GM12878 (cell line): Measurements from ENCODE around the gene SLC1A2. TPM values are rescaled to one million over a fixed set of nuclear protein-coding genes. Genes with fewer than 3 reads are reported as not detected.

Source experiments
- ATAC-seq: fragments of 200-7000 bp; cut with Tn5 transposase; 3 replicates; pipeline ENCODE4 v1.9.1; 2020; ENCODE audit warnings: mild to moderate bottlenecking, moderate library complexity
- BruUV-seq: library from RNA; stranded (reverse); fragments of 400-500 nt; replicated peaks from 2 replicates; lab custom pipeline; 2021; lab: Mats Ljungman, UMichigan
- CTCF ChIA-PET: fragments of 300-600 bp; sonication (Branson Sonifier 250); formaldehyde crosslinking; extraction: SDS; loops from one replicate; lab custom pipeline; 2021; ENCODE audit warnings: inconsistent platforms; lab: Yijun Ruan, JAX
- POLR2A ChIA-PET: fragments of 350-600 bp; formaldehyde crosslinking; extraction: SDS; loops from one replicate; lab custom pipeline; 2021; ENCODE audit warnings: inconsistent platforms; lab: Charles Lee
- RAD21 ChIA-PET: fragments of 300-600 bp; sonication (Branson Sonifier 250); formaldehyde crosslinking; loops from one replicate; lab custom pipeline; 2023; ENCODE audit warnings: antibody characterized with exemption; ENCODE audit not compliant: unreplicated experiment; lab: Charles Lee
- SMC1A ChIA-PET: fragments of 300-600 bp; sonication (Branson Sonifier 250); formaldehyde crosslinking; loops from one replicate; lab custom pipeline; 2023; ENCODE audit not compliant: unreplicated experiment, uncharacterized antibody; lab: Charles Lee
- DNase-seq: peaks from one replicate; pipeline ENCODE4 v3.0.0-alpha.2; 2011; ENCODE audit warnings: low read depth, low spot score
- FAIRE-seq: peaks from 3 replicates; lab custom pipeline; 2011; peaks lifted over from hg19 to GRCh38; lab: Jason Lieb, UNC
- H2AFZ ChIP-seq: 2 replicates; pipeline ENCODE4 v1.6.0; 2011; ENCODE audit warnings: low read depth, low read length, control low read depth; ENCODE audit not compliant: control insufficient read depth
- H3K27ac ChIP-seq: 2 replicates; pipeline ENCODE4 v1.5.1; 2011; ENCODE audit warnings: control low read depth; ENCODE audit not compliant: control insufficient read depth, insufficient read depth
- H3K27me3 ChIP-seq, 2 experiments: replicated peaks in 1 of 2; 2 replicates each; pipeline versions ENCODE4 v1.6.0 to v1.6.1; 2011; ENCODE audit warnings: low read length in 1 of 2; ENCODE audit not compliant: control insufficient read depth in 2 of 2, insufficient read depth in 2 of 2
- H3K36me3 ChIP-seq, 2 experiments: 2 replicates each; pipeline ENCODE4 v1.5.1; 2011; ENCODE audit warnings: low read length in 1 of 2; ENCODE audit not compliant: control insufficient read depth in 2 of 2, insufficient read depth in 2 of 2
- H3K4me1 ChIP-seq: 2 replicates; pipeline ENCODE4 v1.6.1; 2011; ENCODE audit warnings: mild to moderate bottlenecking, low read length, moderate library complexity, mixed read lengths; ENCODE audit not compliant: control insufficient read depth, insufficient read depth
- H3K4me2 ChIP-seq: 2 replicates; pipeline ENCODE4 v1.6.0; 2011; ENCODE audit warnings: control low read depth; ENCODE audit not compliant: control insufficient read depth, insufficient read depth
- H3K4me3 ChIP-seq: fragments of 200-600 bp; sonication (generic); 2 replicates; pipeline ENCODE4 v1.5.1; 2016
- H3K79me2 ChIP-seq: 2 replicates; pipeline ENCODE4 v1.6.0; 2011; ENCODE audit warnings: low read length; ENCODE audit not compliant: control insufficient read depth, insufficient read depth
- H3K9ac ChIP-seq: 2 replicates; pipeline ENCODE4 v1.8.0; 2011; ENCODE audit warnings: low read length, control low read depth, mixed read lengths; ENCODE audit not compliant: control insufficient read depth, insufficient read depth
- H3K9me3 ChIP-seq: replicated peaks from 3 replicates; pipeline ENCODE4 v1.5.1; 2011; ENCODE audit warnings: mild to moderate bottlenecking, low read length; ENCODE audit not compliant: control insufficient read depth, insufficient read depth
- H4K20me1 ChIP-seq: 2 replicates; pipeline ENCODE4 v1.6.0; 2011; ENCODE audit not compliant: control insufficient read depth, insufficient read depth
- EED ChIP-seq: sonication (generic); IDR thresholded peaks from 2 replicates; pipeline ENCODE4 v1.6.1; 2016; ENCODE audit warnings: antibody characterized with exemption, low read depth
- KLF5 ChIP-seq: fragments of 450-650 bp; IDR thresholded peaks from 2 replicates; pipeline ENCODE4 v1.6.1; 2014; ENCODE audit warnings: mild to moderate bottlenecking; ENCODE audit not compliant: partially characterized antibody
- MYB ChIP-seq: fragments of 150-350 bp; IDR thresholded peaks from 2 replicates; pipeline ENCODE4 v1.6.1; 2014; ENCODE audit warnings: mild to moderate bottlenecking, low read depth, low read length, borderline replicate concordance
- MYC ChIP-seq: IDR thresholded peaks from 2 replicates; pipeline ENCODE4 v1.6.1; 2011; ENCODE audit warnings: mild to moderate bottlenecking, low read length, moderate library complexity, inconsistent platforms; ENCODE audit not compliant: insufficient read depth, insufficient replicate concordance, insufficient read length, severe bottlenecking
- RFX5 ChIP-seq: IDR thresholded peaks from 2 replicates; pipeline ENCODE4 v1.6.1; 2011; ENCODE audit warnings: low read depth, low read length, improper control_type of control experiment
- SIX5 ChIP-seq: IDR thresholded peaks from 2 replicates; pipeline ENCODE4 v1.6.1; 2011; ENCODE audit warnings: mild to moderate bottlenecking, low read depth, low read length, moderate library complexity; ENCODE audit not compliant: severe bottlenecking
- SPI1 ChIP-seq: IDR thresholded peaks from 2 replicates; pipeline ENCODE4 v1.6.1; 2011; ENCODE audit warnings: low read depth, mild to moderate bottlenecking, low read length, moderate library complexity, borderline replicate concordance; ENCODE audit not compliant: insufficient read depth
- TAF1 ChIP-seq: IDR thresholded peaks from 2 replicates; pipeline ENCODE4 v1.6.1; 2011; ENCODE audit warnings: mild to moderate bottlenecking, low read depth, low read length, borderline replicate concordance
- TCF12 ChIP-seq: IDR thresholded peaks from 2 replicates; pipeline ENCODE4 v1.6.1; 2011; ENCODE audit warnings: low read depth, mild to moderate bottlenecking, low read length
- TCF7 ChIP-seq: IDR thresholded peaks from 2 replicates; pipeline ENCODE4 v1.6.1; 2014; ENCODE audit warnings: antibody characterized with exemption, borderline replicate concordance
- ZNF207 ChIP-seq: fragments of 450-650 bp; IDR thresholded peaks from 2 replicates; pipeline ENCODE4 v1.6.1; 2014; ENCODE audit warnings: antibody characterized with exemption, mild to moderate bottlenecking, borderline replicate concordance
- WGBS: methylation state at CpG from one replicate; pipeline ENCODE4 v1.1.6; 2016; ENCODE audit warnings: low lambda C conversion rate; ENCODE audit not compliant: insufficient replicate concordance, insufficient coverage; ENCODE audit errors: missing lambda C conversion rate; 5-methylcytosine and 5-hydroxymethylcytosine counted together
- in situ Hi-C: fragments of 300-500 bp; cut with MboI; formaldehyde crosslinking; loops from 9 replicates; pipeline ENCODE4 v1.14.3; 2018; ENCODE audit warnings: mixed read lengths
- intact Hi-C: fragments of 100-400 bp; cut with micrococcal nuclease; formaldehyde crosslinking; loops from one replicate; pipeline ENCODE4 v1.14.2; 2022; ENCODE audit not compliant: unreplicated experiment
- polyA plus RNA-seq, 11 experiments: library from polyadenylated mRNA; depleted of rRNA in 4 of 11; unstranded in 6 of 11; stranded (reverse) in 5 of 11; fragments of >200 nt; fragmentation: Nextera tagmentation in 4 of 11; fragmentation: Illumina TruSeq in 1 of 11; extraction: Ambion mirVana in 4 of 11; extraction: Trizol in 1 of 11; gene quantifications; 1 replicate in 1 of 11; 2 replicates in 10 of 11; pipeline versions ENCODE4 v1.2.1 to v1.2.3, GENCODE V29; 2011 to 2016; ENCODE audit warnings: inconsistent platforms in 2 of 11, missing spikeins in 2 of 11, low read depth in 1 of 11
- total RNA-seq, 4 experiments: library from RNA; depleted of rRNA in 3 of 4; stranded (reverse); fragments of >200 nt in 3 of 4; fragmentation: Illumina TruSeq in 1 of 4; extraction: Trizol in 1 of 4; gene quantifications; 2 replicates each; pipeline versions ENCODE4 v1.2.1 to v1.2.3, GENCODE V29; 2013 to 2021
- TF ChIP-seq, protein P1 (sequence below): fragments of 450-650 bp; IDR thresholded peaks from 2 replicates; pipeline ENCODE4 v1.6.1; 2017; ENCODE audit warnings: borderline replicate concordance

Gene SLC1A2
- total and polyA plus RNA-seq, 10 of the 15 experiments (the other 5 are each of a cell fraction or from before 2014, with no cell fraction given): 0.01 to 0.84 (median 0.22) TPM; not detected in 1

DNA sequence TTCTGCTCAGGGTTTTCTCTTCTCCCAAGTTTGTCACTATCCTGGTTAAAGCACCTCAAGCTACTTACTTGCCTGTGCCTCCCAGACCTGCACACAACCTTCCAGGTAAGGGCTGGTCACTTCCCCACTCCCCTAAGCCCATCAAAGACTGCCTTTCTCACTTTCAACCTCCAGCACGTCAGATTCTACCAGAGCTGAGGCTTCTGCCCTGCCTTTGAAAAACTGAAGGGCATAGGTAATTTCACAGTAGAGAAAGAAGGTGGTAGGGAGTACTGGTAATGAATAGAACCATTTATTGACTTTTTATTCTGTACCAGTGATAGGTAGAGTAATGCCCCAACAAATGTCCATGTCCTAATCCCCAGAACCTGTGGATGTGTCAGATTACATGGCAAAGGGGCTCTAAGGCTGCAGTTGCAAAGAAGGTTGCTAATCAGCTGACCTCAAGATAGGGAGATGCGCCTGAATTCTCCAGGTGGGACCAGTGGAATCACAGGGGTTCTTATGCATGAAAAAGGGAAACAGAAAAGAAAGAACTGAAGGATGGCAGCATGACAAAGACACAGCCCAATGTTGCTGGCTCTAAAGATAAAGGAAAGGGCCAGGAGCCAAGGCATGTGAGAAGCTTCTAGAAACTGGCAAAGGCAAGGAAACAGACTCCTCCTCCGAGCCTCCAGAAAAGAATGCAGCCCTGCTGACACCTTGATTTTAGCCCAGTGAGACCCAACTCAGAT, 89.0 kb downstream of the SLC1A2 start (continued):
- TF ChIP-seq, protein P1, sequence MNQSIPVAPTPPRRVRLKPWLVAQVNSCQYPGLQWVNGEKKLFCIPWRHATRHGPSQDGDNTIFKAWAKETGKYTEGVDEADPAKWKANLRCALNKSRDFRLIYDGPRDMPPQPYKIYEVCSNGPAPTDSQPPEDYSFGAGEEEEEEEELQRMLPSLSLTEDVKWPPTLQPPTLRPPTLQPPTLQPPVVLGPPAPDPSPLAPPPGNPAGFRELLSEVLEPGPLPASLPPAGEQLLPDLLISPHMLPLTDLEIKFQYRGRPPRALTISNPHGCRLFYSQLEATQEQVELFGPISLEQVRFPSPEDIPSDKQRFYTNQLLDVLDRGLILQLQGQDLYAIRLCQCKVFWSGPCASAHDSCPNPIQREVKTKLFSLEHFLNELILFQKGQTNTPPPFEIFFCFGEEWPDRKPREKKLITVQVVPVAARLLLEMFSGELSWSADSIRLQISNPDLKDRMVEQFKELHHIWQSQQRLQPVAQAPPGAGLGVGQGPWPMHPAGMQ: no peak
- TF ChIP-seq SIX5: no peak
- no peak for TF ChIP-seq KLF5
- no peak for TF ChIP-seq TAF1
- TF ChIP-seq MYC: no peak
- no peak for TF ChIP-seq MYB
- no peak for TF ChIP-seq RFX5

DNA sequence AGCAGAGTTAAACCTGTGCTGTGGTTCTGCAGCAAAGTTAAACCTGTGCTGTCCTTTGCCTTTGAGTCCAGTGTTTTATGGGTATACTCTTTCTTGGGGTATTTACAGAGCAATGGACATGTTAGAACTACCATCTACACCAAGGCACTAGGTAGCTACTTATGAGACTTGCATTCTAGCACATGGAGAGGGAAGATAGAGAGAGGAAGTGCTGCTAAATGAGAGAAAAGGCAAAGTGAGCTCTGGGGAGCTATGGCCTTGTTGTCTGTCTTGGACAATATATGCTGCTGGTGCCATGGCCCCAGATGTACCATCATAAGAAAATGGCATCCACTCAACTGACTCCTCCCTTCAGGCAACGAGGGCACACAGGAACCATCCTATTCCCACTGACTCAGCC, 91.5 kb downstream of the SLC1A2 start:
- Histone ChIP-seq H3K79me2 (no peaks in the 10 kb centered on the region), H3K4me2 (no peak overlapping the region), H3K27me3 (no peaks in the 10 kb centered on the region)
- FAIRE-seq (no peak), DNase-seq (no peak)
- intact Hi-C loops: no loop called here
- POLR2A ChIA-PET: interaction anchor here (1.0 kb wide), 1 partner anchor 12 kb away, joined by 3 read pairs; no protein-coding TSS in a partner anchor
- CTCF ChIA-PET: interaction anchor here (0.6 to 1.6 kb wide), 5 partner anchors 9 to 63 kb away, joined by 3 to 8 read pairs (median 4); no protein-coding TSS in a partner anchor
- no peak for TF ChIP-seq EED
- peak; percentile 35; the same call in 1 of the 2 replicates for TF ChIP-seq SPI1
- no peak for TF ChIP-seq TCF7
- no peak for TF ChIP-seq TCF12
- no peak for TF ChIP-seq ZNF207
- TF ChIP-seq, all 136 proteins: peak for 1
- 75% methylated on average over 1 of the region's 1 CpG for WGBS
- H3K4me1 ChIP-seq: peaks cover 18% of the 10 kb centered on the region
- no peak overlapping the region for H3K9ac ChIP-seq
- ChIA-PET SMC1A (interaction anchor here (1.0 to 2.5 kb wide), 10 partner anchors 10 to 239 kb away, joined by 3 to 14 read pairs (median 3); no protein-coding TSS in a partner anchor), RAD21 (interaction anchor here (0.7 to 1.0 kb wide), 3 partner anchors 10 to 18 kb away, joined by 3 to 4 read pairs (median 4); no protein-coding TSS in a partner anchor)
- no peak for ATAC-seq
- no peaks in the 10 kb centered on the region for H3K9me3 ChIP-seq
- H3K4me3 ChIP-seq: no peak overlapping the region
- no TSS peak for BruUV-seq
- H3K36me3 ChIP-seq: no peaks in the 10 kb centered on the region
- H2AFZ ChIP-seq: no peak overlapping the region
- no peak overlapping the region for H3K27ac ChIP-seq
- in situ Hi-C loops: no loop called here
- H4K20me1 ChIP-seq: no peaks in the 10 kb centered on the region
